Breast epithelium (tissue), 3 donors: ENCODE measurements around the gene DCLK1.

Experiments
- POLR2A ChIP-seq: fragments of 450-650 bp; IDR thresholded peaks from one replicate; pipeline ENCODE4 v1.6.1; 2016; ENCODE audit warnings: antibody characterized with exemption, mild to moderate bottlenecking, moderate library complexity
- POLR2AphosphoS5 ChIP-seq, 3 donors: sonication (generic); formaldehyde crosslinking; IDR thresholded peaks; one replicate each; pipeline ENCODE4 v1.6.1; 2017; ENCODE audit warnings: antibody characterized with exemption in 3 of 3
- TF ChIP-seq, protein P1 (sequence below), 3 donors: fragments of 450-650 bp; IDR thresholded peaks; one replicate each; pipeline ENCODE4 v1.5.1; 2016 to 2017; ENCODE audit warnings: antibody characterized with exemption in 3 of 3, mild to moderate bottlenecking in 3 of 3, moderate library complexity in 3 of 3

DNA sequence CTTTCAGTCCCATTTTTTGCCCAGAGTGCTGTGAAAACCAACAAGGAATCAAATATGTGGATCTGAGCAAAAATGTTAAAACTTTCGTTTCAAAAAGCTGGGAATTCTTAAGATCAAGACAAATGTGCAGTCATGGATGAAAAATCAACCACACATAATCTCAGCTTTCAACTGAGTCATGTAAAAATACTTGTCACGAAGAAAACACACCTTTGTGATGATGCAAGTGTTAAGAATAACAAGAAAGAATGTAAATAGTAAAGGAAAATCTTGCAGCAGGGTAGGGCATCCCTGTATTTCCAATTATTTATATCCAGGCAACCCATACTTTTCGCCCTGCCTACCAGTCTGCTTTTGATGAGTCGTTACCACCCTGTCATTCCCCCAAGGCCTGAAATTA is 27.4 kb upstream of the DCLK1 start:
- TF ChIP-seq, protein P1, sequence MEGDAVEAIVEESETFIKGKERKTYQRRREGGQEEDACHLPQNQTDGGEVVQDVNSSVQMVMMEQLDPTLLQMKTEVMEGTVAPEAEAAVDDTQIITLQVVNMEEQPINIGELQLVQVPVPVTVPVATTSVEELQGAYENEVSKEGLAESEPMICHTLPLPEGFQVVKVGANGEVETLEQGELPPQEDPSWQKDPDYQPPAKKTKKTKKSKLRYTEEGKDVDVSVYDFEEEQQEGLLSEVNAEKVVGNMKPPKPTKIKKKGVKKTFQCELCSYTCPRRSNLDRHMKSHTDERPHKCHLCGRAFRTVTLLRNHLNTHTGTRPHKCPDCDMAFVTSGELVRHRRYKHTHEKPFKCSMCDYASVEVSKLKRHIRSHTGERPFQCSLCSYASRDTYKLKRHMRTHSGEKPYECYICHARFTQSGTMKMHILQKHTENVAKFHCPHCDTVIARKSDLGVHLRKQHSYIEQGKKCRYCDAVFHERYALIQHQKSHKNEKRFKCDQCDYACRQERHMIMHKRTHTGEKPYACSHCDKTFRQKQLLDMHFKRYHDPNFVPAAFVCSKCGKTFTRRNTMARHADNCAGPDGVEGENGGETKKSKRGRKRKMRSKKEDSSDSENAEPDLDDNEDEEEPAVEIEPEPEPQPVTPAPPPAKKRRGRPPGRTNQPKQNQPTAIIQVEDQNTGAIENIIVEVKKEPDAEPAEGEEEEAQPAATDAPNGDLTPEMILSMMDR (IDR thresholded peaks at IDR 0.05): no peak
- TF ChIP-seq POLR2AphosphoS5 (IDR thresholded peaks at IDR 0.05) (no peak), POLR2A (no peak)
